Caco-2 (cell line): ENCODE data around the gene MESD. TPM values are rescaled to one million over a fixed set of nuclear protein-coding genes. Genes with fewer than 3 reads are reported as not detected.

Source experiments
- BruUV-seq: library from RNA; stranded (reverse); fragments of 400-500 nt; replicated peaks from 2 replicates; lab custom pipeline; 2021; lab: Mats Ljungman, UMichigan
- CTCF ChIA-PET: fragments of 300-600 bp; sonication (Branson Sonifier 250); formaldehyde crosslinking; loops from one replicate; lab custom pipeline; 2022; ENCODE audit warnings: antibody characterized with exemption; lab: Charles Lee
- POLR2A ChIA-PET: fragments of 300-600 bp; sonication (Branson Sonifier 250); formaldehyde crosslinking; loops from one replicate; lab custom pipeline; 2022; ENCODE audit warnings: antibody characterized with exemption; lab: Charles Lee
- DNase-seq, 2 experiments: peaks; one replicate each; pipeline versions ENCODE4 v3.0.0 to v3.0.0-alpha.2; 2020 to 2022
- H3K27me3 ChIP-seq: replicated peaks from 2 replicates; pipeline ENCODE4 v1.6.0; 2011; ENCODE audit warnings: low read length; ENCODE audit not compliant: control insufficient read depth, insufficient read depth
- H3K36me3 ChIP-seq: 2 replicates; pipeline ENCODE4 v1.5.1; 2011; ENCODE audit warnings: low read length; ENCODE audit not compliant: control insufficient read depth, insufficient read depth
- H3K4me1 ChIP-seq: fragments of 250-450 bp; sonication (Bioruptor Pico); 2 replicates; pipeline ENCODE4 v1.5.1; 2020; ENCODE audit warnings: mild to moderate bottlenecking
- H3K4me3 ChIP-seq: 2 replicates; pipeline ENCODE4 v1.5.1; 2011; ENCODE audit warnings: low read depth, mild to moderate bottlenecking, control low read depth, low read length
- H3K9me3 ChIP-seq: fragments of 250-450 bp; sonication (Bioruptor Pico); 2 replicates; pipeline ENCODE4 v1.5.1; 2020; ENCODE audit warnings: mild to moderate bottlenecking, moderate library complexity
- H3K27ac Mint-ChIP-seq: one replicate; pipeline ENCODE4 v1.8.0; 2022; ENCODE audit warnings: mixed read lengths; ENCODE audit not compliant: unreplicated experiment
- H3K27me3 Mint-ChIP-seq: one replicate; pipeline ENCODE4 v1.8.0; 2022; ENCODE audit warnings: mixed read lengths; ENCODE audit not compliant: insufficient read depth, unreplicated experiment
- H3K36me3 Mint-ChIP-seq: one replicate; pipeline ENCODE4 v1.8.0; 2022; ENCODE audit warnings: mild to moderate bottlenecking, mixed read lengths; ENCODE audit not compliant: insufficient read depth, unreplicated experiment
- H3K4me1 Mint-ChIP-seq: one replicate; pipeline ENCODE4 v1.8.0; 2022; ENCODE audit warnings: low read depth, mixed read lengths; ENCODE audit not compliant: unreplicated experiment
- H3K4me3 Mint-ChIP-seq: one replicate; pipeline ENCODE4 v1.8.0; 2022; ENCODE audit warnings: mild to moderate bottlenecking, moderate library complexity, mixed read lengths; ENCODE audit not compliant: unreplicated experiment
- H3K9me3 Mint-ChIP-seq: one replicate; pipeline ENCODE4 v1.8.0; 2022; ENCODE audit warnings: mixed read lengths; ENCODE audit not compliant: unreplicated experiment
- CTCF ChIP-seq, 2 experiments: fragments of 200-600 bp in 1 of 2; IDR thresholded peaks; 1 replicate in 1 of 2; 2 replicates in 1 of 2; pipeline versions ENCODE4 v1.5.1 to v1.8.0; 2011 to 2022; ENCODE audit warnings: antibody characterized with exemption in 1 of 2, control low read depth in 1 of 2, inconsistent platforms in 1 of 2, low read depth in 1 of 2, low read length in 1 of 2, mild to moderate bottlenecking in 1 of 2, moderate library complexity in 1 of 2; ENCODE audit not compliant: insufficient read depth in 1 of 2, severe bottlenecking in 1 of 2, unreplicated experiment in 1 of 2
- intact Hi-C: fragments of 100-400 bp; cut with micrococcal nuclease; formaldehyde crosslinking; loops from one replicate; pipeline ENCODE4 v1.10.0; 2022; ENCODE audit not compliant: unreplicated experiment
- total RNA-seq: library from RNA; stranded (reverse); gene quantifications from 2 replicates; pipeline ENCODE4 v1.2.3, GENCODE V29; 2022

Gene MESD
- total RNA-seq, 1 experiment from 2014 or later: 30.3 TPM

- Histone ChIP-seq H3K27me3 (no peaks in the 10 kb centered on the region), H3K4me1 (no peaks in the 10 kb centered on the region; the same call in 1 of the 2 replicates), H3K4me3 (peak overlapping the region; percentile 78), H3K36me3 (no peaks in the 10 kb centered on the region), H3K9me3 (no peaks in the 10 kb centered on the region)
- Mint-ChIP-seq H3K9me3 (no peaks in the 10 kb centered on the region), H3K27ac (no peak overlapping the region), H3K27me3 (no peaks in the 10 kb centered on the region), H3K36me3 (no peaks in the 10 kb centered on the region), H3K4me3 (peak overlapping the region; percentile 90), H3K4me1 (no peaks in the 10 kb centered on the region)
- intact Hi-C loops: no loop called here
- ChIA-PET POLR2A (no interaction called here), CTCF (no interaction called here)
- DNase-seq: peak; percentile 37 to 59
- no TSS peak for BruUV-seq
- TF ChIP-seq CTCF (IDR thresholded peaks at IDR 0.05; ENCODE audit: insufficient read depth in 1 of 2, low read depth in 1 of 2, low read length in 1 of 2, severe bottlenecking in 1 of 2, unreplicated experiment in 1 of 2): no peak
Observed at GRCh38 chr15:81001152-81002008, 11.8 kb upstream of the MESD start.

GRCh38 chr15:81000624-81001151 is 11.1 kb upstream of the MESD start, which contains the start of gene TLNRD1:
Gene TLNRD1 (plus strand): TSS chr15:81000923. CDS start chr15:81002272, 1,349 bp downstream.
- CTCF ChIA-PET: no interaction called here
- peak; percentile 86 to 89 for DNase-seq
- Mint-ChIP-seq H3K4me3 (peak within 1 kb of the TSS; percentile 90), H3K27me3 (no peaks in the 10 kb centered on the region), H3K9me3 (no peaks in the 10 kb centered on the region), H3K27ac (peak within 1 kb of the TSS; percentile 82), H3K36me3 (no peaks in the 10 kb centered on the region), H3K4me1 (no peaks in the 10 kb centered on the region)
- TF ChIP-seq CTCF (IDR thresholded peaks at IDR 0.05; ENCODE audit: insufficient read depth in 1 of 2, low read depth in 1 of 2, low read length in 1 of 2, severe bottlenecking in 1 of 2, unreplicated experiment in 1 of 2): no peak
- POLR2A ChIA-PET: interaction anchor here (0.6 to 0.8 kb wide), 6 partner anchors 33 to 1848 kb away, joined by 3 to 11 read pairs (median 5); no protein-coding TSS in a partner anchor
- H3K36me3 ChIP-seq: no peaks in the 10 kb centered on the region
- no peaks in the 10 kb centered on the region; the same call in 1 of the 2 replicates for H3K4me1 ChIP-seq
- peak within 1 kb of the TSS; percentile 78 for H3K4me3 ChIP-seq
- intact Hi-C loops: loop anchor here (1.0 kb wide), 1 partner anchor 11 kb away; the partner anchor contains the start of gene MESD
- H3K27me3 ChIP-seq: no peaks in the 10 kb centered on the region
- no TSS peak for BruUV-seq
- H3K9me3 ChIP-seq: no peaks in the 10 kb centered on the region

- H3K36me3 Mint-ChIP-seq: no peaks in the 10 kb centered on the region
- DNase-seq: no peak
- no TSS peak for BruUV-seq
- H3K27ac Mint-ChIP-seq: peak overlapping the region; percentile 82
- intact Hi-C loops: loop anchor here (1.0 kb wide), 1 partner anchor 11 kb away; the partner anchor contains the start of gene MESD
- H3K4me3 Mint-ChIP-seq: peak overlapping the region; percentile 90
- ChIA-PET POLR2A (interaction anchor here (0.6 to 0.8 kb wide), 6 partner anchors 33 to 1849 kb away, joined by 3 to 11 read pairs (median 5); no protein-coding TSS in a partner anchor), CTCF (no interaction called here)
- Histone ChIP-seq H3K4me3 (peak overlapping the region; percentile 78), H3K4me1 (no peaks in the 10 kb centered on the region; the same call in 1 of the 2 replicates), H3K36me3 (no peaks in the 10 kb centered on the region), H3K27me3 (no peaks in the 10 kb centered on the region), H3K9me3 (no peaks in the 10 kb centered on the region)
- no peaks in the 10 kb centered on the region for H3K27me3 Mint-ChIP-seq
- TF ChIP-seq CTCF (IDR thresholded peaks at IDR 0.05; ENCODE audit: insufficient read depth in 1 of 2, low read depth in 1 of 2, low read length in 1 of 2, severe bottlenecking in 1 of 2, unreplicated experiment in 1 of 2): no peak
- no peaks in the 10 kb centered on the region for H3K4me1 Mint-ChIP-seq
- no peaks in the 10 kb centered on the region for H3K9me3 Mint-ChIP-seq
Observed at GRCh38 chr15:81000144-81000623, 10.6 kb upstream of the MESD start.
